Astrocyte of the hippocampus (primary cell): ENCODE data around the gene THAP4.
A peak's percentile ranks its signal among the peaks of the same experiment; 100 is the strongest.
"Not testable (repeated sequence)": the region's sequence is repeated elsewhere in the genome, so short reads cannot be mapped to it uniquely, and the experiment has no call there.

ENCODE experiments used
- DNase-seq: peaks from one replicate; pipeline ENCODE4 v3.0.0; 2011; ENCODE audit warnings: low read depth, low spot score

The THAP4 gene

DNA sequence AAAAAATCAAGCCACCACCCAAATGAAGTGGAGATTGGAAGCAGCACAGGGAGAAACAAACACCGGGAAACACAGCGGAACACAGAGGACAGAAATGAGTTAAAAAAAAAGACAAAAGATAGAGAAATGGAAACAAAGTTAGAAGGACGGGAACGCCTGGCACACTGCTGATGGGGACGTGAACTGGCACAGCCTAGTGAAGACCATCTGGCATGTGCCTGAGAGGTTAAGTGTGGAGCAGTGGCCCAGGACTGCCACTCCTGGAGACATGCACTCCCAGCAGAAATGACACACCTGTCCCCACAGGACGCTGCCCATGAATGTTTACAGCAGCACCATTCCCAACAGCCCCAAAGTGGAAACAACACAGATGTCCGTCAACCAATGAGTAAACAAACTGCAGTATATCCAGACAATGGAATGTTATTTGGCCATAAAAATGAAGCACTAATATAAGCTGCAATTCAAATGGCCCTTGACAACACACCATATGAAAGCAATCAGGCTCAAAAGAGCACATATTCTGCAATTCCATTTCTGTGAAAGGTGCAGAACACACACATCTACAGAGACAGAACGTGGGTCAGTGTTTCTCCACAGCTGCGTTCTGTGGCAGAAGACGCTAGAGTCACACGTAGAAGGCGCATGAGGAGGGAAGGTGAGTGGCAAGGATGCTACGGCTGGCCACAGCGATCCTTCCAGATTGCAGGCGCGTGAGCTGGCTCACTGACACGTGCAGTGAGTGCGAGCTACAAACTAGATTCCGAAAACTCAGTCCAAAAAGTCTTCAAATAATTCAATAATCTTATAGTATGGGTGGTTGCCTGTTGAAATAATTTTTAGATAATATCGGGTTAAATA is 24.6 kb downstream of the THAP4 start:
- no peak for DNase-seq

DNA sequence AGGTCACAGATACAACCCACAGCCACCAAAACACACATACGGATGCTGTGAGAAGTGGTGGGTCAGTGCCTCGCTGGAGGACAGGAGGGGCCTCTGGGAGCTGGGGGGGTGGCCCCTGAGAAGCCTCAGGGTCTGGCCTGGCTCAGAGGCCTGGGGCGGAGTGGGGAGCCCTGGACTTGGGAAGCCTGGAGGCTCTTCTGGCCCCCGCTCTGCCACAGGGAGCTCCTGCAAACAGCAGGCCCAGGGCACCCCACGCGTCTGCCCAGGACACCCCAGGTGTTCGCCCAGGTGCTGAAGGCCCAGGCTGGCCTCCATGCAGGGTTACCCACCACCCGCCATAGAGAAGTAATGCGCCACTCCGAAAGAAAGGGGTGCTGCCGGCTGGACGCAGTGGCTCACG is 25.9 kb downstream of the THAP4 start:
- DNase-seq, result no peak

DNA sequence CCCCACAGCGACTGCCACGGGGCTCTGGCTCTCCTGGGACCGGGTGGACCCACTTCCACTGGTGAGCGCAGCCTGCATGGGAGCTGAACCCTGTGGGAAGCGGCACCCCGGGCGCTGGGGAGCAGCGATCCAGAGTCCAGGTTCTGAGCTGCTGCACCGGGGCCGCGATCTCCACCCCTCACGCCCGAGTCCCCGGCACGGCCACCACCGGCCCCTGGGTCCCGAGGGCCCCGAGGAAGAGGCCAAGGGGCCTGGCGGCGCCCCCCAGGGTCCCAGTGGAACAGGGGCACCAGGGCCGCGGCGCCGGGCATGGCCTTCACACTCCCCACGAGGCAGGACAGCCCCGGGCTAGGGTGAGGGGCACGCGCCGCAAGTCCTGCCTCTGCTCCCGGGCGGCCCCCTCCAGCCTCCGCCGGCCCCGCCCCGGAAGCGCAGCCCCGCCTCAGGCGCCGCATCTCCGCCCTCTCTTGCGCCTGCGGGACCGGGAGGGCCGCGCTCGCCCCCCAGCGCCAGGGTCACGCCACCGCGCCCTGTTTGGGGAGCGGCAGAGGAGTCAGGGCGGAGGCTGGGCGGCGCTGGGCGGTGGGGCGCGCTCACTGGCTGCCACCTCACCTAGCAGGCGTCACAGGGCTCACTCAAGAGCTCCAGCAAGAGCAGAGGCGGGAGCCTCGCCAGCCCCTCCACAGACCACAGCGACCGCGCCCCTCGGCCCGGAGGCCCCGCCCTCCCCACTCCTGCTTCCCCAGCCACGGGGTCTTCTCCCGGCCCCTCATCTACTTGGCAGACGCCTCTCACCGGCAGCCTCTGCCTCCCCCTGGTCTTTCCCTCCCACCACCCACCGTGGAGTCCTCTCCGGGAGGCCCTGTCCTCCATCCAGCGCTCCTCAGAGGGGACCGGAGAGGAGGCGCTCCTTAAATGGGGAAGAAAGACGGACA is 26.8 kb downstream of the THAP4 start:
- DNase-seq, result peak; percentile 96

DNA sequence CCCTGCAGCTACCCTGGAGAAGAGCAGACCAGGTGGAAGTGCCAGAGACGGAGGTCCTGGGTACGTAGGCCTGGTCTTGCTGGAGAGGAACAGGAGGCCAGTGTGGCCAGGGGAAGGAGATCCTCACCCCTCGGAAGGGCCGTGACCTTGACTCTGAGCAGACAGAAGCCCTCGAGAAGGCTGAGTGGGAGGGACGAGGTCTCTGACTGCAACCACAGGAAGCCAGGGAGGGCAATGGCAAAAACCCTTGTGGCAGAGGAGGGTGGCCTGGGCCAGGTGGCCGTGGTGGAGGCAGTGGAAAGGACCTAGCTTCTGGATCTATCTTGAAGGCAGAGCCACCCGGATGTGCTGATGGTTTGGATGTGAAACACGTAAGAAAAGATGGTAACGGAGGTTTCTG is 28.1 kb downstream of the THAP4 start:
- no peak for DNase-seq

DNA sequence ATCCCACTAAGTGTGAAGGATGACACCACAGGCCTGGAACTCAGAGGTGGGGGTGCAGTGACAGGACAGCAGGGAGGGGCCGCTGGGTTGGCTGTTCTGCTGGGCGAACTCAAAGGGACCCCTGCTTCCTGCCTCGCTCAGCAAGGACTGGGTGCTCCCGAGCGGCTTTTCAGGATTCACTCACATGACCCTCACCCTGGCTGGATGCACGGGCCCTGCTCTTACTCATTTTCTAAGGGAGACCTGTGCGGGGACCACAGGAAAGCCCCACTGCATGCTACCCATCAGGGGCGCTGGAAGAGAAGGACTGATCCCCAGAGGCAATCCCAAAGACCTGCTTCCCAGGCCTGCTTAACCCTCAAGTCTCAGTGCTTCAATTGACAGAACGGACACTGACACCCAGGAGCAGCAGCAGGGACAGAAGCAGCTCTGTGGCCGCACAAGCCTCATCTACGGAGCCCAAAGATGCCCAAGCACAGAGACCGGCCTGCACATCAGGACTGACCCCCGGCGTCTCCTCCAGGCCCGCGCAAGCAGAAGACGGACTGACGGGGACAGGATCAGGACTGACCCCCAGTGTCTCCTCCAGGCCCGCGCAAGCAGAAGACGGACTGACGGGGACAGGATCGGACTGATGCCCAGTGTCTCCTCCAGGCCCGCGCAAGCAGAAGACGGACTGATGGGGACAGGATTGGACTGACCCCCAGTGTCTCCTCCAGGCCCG is 29.6 kb downstream of the THAP4 start:
- no peak for DNase-seq

DNA sequence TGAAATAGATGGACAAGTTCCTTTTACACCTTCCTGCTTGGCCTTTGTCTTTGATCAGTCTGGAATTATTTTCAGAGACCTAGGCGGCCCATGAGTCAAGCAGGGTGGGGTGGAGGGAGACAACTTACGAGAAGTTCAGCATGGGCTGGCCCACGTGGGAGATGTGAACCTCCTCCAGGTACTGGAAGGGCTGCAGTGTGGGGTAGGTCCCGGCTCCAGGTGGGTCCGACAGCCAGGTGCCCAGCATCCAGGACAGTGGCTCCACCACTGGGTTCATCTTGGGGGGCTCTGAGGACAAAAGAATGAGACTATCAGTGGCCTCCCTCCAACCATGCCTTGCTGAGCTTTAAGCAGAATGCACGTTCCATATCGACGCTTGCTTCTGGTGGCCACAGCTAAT is 30.8 kb downstream of the THAP4 start:
- DNase-seq, result no peak

DNA sequence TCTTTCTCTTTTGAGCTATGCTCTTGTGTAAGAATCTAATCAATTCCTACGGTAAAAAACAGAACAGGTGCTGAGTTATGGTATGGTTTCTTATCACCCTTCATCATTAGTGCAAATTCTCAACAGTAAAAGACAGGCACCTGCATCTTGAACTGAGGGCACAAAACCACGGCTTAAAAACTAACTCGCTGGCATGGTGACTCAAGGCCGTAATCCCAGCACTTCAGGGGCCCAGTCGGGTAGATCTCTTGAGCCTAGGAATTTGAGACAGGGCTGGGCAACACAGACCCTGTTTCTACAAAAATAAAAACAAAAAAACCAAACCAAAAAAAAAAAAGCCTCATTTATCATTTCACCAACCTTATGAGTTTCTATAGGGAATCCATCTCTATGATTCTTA is 33.3 kb downstream of the THAP4 start:
- no peak for DNase-seq

DNA sequence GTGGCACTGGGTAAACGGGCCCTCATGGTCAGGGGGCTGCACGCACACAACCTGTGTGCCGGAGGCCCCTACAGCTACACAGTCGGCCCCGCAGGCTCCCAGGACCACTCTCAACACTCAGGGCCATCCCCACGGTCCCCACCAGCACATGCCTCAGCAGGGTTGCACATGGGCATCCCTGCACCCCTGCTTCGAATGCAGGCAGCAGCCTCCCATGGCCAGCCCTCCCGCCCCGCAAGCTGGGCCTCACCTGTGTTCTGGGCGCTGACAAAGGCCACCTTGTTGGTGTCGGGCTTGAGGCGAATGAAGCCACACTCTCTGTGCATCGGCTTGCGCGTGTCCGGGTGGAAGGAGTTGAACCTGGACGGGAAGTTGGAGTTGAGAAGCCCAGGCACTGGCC is 34.2 kb downstream of the THAP4 start:
- DNase-seq, result no peak

DNA sequence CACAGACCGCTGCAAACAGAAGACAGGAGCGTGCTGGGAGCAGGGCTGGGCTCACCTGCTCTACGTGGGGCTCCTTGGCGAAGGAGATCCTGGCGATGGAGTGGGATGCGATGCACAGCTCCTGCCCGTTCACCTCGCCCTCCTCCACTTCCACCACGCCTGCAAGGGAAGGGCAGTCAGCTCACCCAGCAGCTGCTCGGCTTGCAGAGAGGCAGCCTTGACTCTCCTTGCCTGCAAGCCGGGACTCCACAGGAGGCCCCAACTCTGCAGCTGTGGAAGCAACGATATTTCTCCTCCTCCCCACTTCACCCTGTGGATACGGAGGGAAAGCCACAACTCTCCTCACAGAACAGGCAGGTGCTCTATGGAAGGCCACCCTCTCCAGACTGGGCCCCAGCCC is 35.1 kb downstream of the THAP4 start:
- DNase-seq, result no peak

DNA sequence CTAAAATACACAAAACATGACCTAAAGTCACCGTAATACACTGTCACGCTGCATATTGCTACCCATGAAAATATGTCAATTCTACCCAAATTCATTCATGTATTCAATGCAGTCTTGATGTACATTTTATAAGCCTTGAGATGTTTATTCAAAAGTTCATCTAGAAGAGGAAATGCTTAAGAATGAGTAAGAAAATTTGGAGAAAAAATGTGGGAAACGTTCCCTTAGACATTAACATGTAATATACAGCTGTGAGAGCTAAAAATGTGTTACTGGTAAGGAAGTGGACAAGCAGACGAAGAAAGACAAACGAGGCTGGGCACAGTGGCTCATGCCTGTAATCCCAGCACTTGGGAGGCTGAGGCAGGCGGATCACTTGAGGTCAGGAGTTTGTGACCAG is 37.3 kb downstream of the THAP4 start:
- DNase-seq, result no peak

DNA sequence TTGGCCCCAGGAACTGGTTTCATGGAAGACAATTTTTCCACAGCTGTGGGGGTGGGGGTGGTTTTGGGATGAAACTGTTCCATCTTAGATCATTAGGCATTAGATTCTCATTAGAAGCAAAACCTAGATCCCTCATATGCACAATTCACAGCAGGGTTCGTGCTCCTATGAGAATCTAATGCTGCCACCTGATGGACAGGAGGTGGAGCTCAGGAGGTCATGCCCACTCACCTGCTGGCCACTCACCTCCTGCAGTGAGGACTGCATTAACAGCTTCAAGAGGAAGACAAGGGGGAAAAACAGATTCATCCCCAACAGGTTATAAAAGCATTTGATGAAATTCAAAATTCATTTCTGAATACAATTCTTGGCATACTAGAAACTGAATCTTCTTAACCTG is 38.5 kb downstream of the THAP4 start:
- DNase-seq, result no peak

DNA sequence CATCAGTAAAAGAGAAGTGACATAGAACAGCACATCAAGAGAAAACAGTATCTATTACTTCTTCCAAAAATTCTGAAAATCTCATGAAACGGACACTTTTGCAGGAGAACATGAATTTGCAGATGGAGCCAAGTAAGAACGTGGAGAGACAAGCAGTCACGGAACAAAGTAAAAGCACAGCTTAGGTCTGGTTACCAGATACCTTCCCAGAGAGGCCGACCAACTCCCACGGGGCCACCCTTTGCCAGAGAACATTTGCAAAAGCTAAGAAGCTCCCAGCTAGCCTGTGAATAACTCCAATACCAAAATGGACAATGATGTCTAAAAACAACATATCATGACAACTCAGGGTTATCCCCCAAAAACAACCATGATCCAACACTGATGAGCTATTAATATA is 38.9 kb downstream of the THAP4 start:
- no peak for DNase-seq

DNA sequence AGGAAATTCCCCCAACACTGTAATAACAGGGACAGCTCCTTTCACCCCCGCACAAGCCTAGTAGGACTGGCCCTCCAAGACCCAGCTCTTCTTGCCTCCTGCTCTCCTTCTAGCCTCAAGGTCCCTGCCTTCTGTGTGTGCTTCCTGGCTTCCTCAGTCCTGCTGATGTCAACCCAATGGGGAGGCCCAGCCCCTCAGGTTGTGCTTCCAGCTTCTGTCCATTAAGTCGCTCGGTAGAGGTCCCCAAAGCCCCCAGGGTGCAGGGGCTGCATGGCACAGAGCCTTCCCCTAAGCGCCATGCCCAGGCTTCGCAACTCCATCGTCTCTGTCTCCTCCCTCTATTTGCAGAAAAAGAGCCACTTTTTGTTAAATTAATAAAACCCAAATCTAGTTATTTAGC is 39.4 kb downstream of the THAP4 start:
- DNase-seq, result no peak

DNA sequence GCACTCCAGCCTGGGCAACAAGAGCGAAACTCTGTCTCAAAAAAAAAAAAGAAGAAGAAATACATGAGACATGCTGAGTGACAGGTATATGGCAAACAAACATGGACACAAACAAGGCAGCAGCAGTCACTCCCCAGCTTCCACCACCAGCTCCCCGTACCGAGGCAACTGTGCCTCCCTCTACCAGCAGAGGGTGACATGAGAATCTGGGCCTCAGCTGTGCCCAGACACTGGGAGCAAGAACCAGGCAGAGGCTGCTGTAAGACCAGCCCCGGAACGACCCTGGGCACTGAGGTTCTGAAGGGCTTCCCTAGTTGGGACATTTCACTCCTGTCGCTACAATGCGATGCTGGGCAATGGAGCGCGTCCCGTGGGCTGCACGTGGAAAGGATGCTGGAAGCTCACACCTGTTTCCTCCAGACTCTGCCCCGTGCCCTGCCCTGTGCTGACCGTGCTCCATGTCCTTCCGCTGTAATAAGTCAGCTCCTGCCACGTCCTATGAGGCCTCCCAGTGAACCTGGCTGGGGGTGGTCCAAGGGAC is 41.3 kb downstream of the THAP4 start:
- no peak for DNase-seq

DNA sequence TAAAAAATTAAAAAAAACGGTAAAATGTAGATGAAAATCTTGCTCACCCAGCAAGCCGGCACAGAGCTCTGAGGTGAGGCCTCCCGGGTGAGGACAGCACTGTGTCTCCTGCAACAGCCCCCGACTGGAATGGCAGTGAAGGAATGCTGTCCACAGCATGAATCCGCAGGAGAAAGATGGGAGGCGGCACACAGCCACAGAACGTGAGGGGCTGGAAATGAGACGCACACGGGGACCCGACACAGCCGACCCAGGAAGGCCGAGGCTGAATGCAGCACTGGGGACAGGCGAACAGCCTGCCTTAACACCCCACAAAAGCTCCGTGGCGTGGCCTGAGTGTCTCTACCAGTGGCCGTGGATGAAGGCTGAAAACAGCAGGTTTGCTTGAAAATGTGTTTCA is 43.7 kb downstream of the THAP4 start:
- DNase-seq, result no peak

DNA sequence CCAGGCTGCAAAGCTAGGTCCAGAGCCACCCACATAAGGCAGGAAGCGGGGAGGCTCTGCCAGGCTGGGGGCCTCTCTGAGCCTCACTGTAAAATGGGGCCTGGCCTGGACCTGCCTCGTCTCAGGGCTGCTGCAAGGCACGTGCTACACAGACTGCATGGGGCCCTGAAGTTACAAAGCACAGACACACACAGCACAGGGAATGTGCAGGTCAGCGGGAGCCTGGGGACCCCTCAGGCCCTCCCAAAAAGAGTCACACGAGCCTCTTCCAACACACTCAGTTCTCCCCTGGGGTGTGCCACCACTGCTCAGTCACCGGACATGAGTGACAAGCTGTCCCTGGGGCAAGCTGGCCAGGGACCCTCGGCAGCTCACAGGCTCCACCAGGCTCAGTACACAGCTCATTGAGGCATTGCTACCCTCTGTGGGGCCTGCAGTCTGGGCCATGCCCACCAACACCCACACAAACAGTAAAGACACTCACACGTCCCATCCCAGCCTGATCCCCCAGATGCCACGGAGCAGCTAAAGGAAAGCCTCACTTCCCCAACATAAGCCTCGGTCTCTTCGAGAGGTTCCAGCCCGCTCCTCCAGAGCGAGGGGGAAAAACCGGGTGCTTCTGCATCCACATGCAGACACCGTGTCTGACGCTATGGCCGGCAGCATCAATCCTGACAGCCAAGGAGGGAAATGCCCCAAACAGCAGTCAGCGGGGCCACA is 44.7 kb downstream of the THAP4 start:
- DNase-seq, result no peak

DNA sequence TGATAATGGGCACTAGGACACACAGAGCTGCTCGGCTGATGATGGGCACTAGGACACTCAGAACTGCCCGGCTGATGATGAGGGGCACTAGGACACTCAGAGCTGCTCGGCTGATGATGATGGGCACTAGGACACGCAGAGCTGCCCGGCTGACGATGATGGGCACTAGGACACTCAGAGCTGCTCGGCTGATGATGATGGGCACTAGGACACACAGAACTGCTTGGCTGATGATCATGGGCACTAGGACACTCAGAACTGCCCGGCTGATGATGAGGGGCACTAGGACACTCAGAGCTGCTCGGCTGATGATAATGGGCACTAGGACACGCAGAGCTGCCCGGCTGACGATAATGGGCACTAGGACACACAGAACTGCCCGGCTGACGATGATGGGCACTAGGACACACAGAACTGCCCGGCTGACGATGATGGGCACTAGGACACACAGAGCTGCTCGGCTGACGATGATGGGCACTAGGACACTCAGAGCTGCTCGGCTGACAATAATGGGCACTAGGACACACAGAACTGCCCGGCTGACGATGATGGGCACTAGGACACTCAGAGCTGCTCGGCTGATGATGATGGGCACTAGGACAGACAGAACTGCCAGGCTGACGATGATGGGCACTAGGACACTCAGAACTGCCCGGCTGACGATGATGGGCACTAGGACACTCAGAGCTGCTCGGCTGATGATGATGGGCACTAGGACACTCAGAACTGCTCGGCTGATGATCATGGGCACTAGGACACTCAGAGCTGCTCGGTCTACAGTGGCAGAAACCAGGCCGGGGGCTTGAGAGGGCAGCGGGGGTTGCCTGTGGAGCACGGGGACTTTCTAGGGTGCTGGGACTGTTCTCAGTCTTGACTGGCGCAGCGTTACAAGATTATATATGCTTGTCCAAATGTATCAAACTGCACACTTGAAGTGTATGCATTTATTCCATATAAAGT is 46.2 kb downstream of the THAP4 start:
- not testable (repeated sequence) for DNase-seq

DNA sequence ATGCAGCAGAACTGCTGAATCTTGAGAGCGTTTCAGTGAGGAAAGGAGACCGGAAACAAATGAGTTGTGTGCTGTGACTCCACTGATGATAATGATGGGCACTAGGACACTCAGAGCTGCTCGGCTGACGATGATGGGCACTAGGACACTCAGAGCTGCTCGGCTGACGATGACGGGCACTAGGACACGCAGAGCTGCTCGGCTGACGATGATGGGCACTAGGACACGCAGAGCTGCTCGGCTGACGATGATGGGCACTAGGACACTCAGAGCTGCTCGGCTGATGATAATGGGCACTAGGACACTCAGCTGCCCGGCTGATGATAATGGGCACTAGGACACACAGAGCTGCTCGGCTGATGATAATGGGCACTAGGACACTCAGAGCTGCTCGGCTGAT is 47.1 kb downstream of the THAP4 start:
- DNase-seq, result not testable (repeated sequence)

DNA sequence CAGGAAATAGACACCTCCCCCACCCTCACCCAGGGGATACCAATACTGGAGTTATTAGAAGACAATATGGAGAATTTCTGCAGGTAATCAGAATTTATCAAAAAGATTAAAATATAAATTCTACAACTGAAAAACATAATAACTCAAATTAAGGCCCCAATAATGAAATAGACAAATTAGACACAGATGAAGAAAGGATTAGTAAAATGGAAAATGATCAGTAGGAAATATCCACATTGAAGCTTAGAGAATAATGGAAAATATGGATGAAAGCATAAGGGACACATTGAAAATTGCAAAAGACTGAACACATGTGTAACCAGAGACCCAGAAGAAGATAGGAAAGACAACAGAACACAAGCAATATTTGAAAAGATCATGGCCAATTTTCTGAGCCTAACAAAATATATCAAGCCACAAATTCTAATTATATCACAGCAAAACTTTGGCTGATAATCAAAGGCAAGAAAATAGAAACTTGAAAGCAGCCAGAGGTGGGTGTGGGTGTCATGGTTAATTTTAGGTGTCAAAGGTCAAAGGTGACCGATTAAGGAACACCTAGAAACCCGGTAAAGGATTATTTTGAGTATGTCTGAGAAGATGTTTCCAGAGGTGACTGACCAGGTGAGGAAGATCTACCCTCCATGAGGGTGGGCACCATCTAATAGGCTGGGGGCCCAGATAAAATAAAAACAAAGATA is 50.2 kb downstream of the THAP4 start:
- no peak for DNase-seq
